Stomach smooth muscle (tissue), 2 donors: ENCODE data around the gene GPNMB.
A peak's percentile ranks its signal among the peaks of the same experiment; 100 is the strongest.
"Not testable (repeated sequence)": the region's sequence is repeated elsewhere in the genome, so short reads cannot be mapped to it uniquely, and the experiment has no call there.

Experiments used
- H3K27ac ChIP-seq: one replicate; pipeline ENCODE4 v1.7.0; 2013; ENCODE audit warnings: mild to moderate bottlenecking, low read length, inconsistent platforms
- H3K27me3 ChIP-seq, 2 donors: one replicate each; pipeline ENCODE4 v1.7.0; 2013; ENCODE audit warnings: low read length in 2 of 2; ENCODE audit not compliant: insufficient read depth in 2 of 2, control insufficient read depth in 1 of 2
- H3K36me3 ChIP-seq, 2 donors: one replicate each; pipeline ENCODE4 v1.7.0; 2013; ENCODE audit warnings: low read length in 2 of 2; ENCODE audit not compliant: control insufficient read depth in 2 of 2, insufficient read depth in 2 of 2
- H3K4me1 ChIP-seq: one replicate; pipeline ENCODE4 v1.7.0; 2013; ENCODE audit warnings: low read length; ENCODE audit not compliant: control insufficient read depth, insufficient read depth
- H3K4me3 ChIP-seq, 2 donors: one replicate each; pipeline ENCODE4 v1.7.0; 2013; ENCODE audit warnings: low read length in 2 of 2
- H3K9ac ChIP-seq, 2 donors: one replicate each; pipeline ENCODE4 v1.7.0; 2013; ENCODE audit warnings: low read length in 2 of 2, mild to moderate bottlenecking in 1 of 2
- H3K9me3 ChIP-seq, 2 donors: one replicate each; pipeline ENCODE4 v1.7.0; 2013; ENCODE audit warnings: low read length in 2 of 2; ENCODE audit not compliant: control insufficient read depth in 2 of 2
- donor health status: healthy.
- donor health status: Pancreatic carcinoma.

GPNMB gene

GRCh38 chr7:23246555-23246954 is at the start of gene GPNMB:
TSS of gene GPNMB (plus strand) at chr7:23246775. CDS start at chr7:23246858, 83 bp downstream.
- Histone ChIP-seq H3K36me3 (no peaks in the 10 kb centered on the region), H3K9me3 (peaks cover 0 to 2% of the 10 kb centered on the region in 2 donors), H3K27me3 (peaks cover 9 to 13% of the 10 kb centered on the region in 2 donors), H3K9ac (peak within 1 kb of the TSS in 1 of 2 donors; percentile 44), H3K27ac (no peak within 1 kb of the TSS), H3K4me1 (peaks cover 3% of the 10 kb centered on the region), H3K4me3 (peak within 1 kb of the TSS; percentile 56 to 69)

GRCh38 chr7:23197745-23198144 is 48.8 kb upstream of the GPNMB start:
- H3K9ac ChIP-seq, H3K4me3 ChIP-seq, H3K9me3 ChIP-seq, H3K4me1 ChIP-seq, H3K27me3 ChIP-seq, H3K27ac ChIP-seq: not testable (repeated sequence)
- peaks cover 17% of the 10 kb centered on the region in 2 donors for H3K36me3 ChIP-seq

- no peaks in the 10 kb centered on the region for H3K9me3 ChIP-seq
- no peak overlapping the region for H3K9ac ChIP-seq
- no peak overlapping the region for H3K27ac ChIP-seq
- no peak overlapping the region for H3K4me3 ChIP-seq
- no peaks in the 10 kb centered on the region for H3K27me3 ChIP-seq
- H3K4me1 ChIP-seq, result no peaks in the 10 kb centered on the region
- H3K36me3 ChIP-seq, result peaks cover 12 to 17% of the 10 kb centered on the region in 2 donors
These were observed 46.2 kb upstream of the GPNMB start for GRCh38 chr7:23200331-23200730.

GRCh38 chr7:23204241-23204640 is 42.3 kb upstream of the GPNMB start:
- Histone ChIP-seq H3K4me1 (no peaks in the 10 kb centered on the region), H3K36me3 (peaks cover 12 to 13% of the 10 kb centered on the region in 2 donors), H3K9me3 (no peaks in the 10 kb centered on the region), H3K27me3 (peaks cover 0 to 8% of the 10 kb centered on the region in 2 donors), H3K4me3 (no peak overlapping the region), H3K27ac (no peak overlapping the region), H3K9ac (no peak overlapping the region)

GRCh38 chr7:23205577-23205908 is 41.0 kb upstream of the GPNMB start:
- Histone ChIP-seq H3K9ac (peak overlapping the region in 1 of 2 donors; percentile 12), H3K9me3 (no peaks in the 10 kb centered on the region), H3K27me3 (peaks cover 0 to 8% of the 10 kb centered on the region in 2 donors), H3K36me3 (peaks cover under 1 to 5% of the 10 kb centered on the region in 2 donors), H3K27ac (no peak overlapping the region), H3K4me3 (no peak overlapping the region), H3K4me1 (no peaks in the 10 kb centered on the region)

- H3K9me3 ChIP-seq, result no peaks in the 10 kb centered on the region
- peak overlapping the region in 1 of 2 donors; percentile 12 for H3K9ac ChIP-seq
- H3K4me1 ChIP-seq, result no peaks in the 10 kb centered on the region
- H3K27ac ChIP-seq, result no peak overlapping the region
- H3K36me3 ChIP-seq, result peaks cover 0 to 5% of the 10 kb centered on the region in 2 donors
- H3K4me3 ChIP-seq, result peak overlapping the region in 1 of 2 donors; percentile 15
- peaks cover 0 to 8% of the 10 kb centered on the region in 2 donors for H3K27me3 ChIP-seq
These were observed 40.4 kb upstream of the GPNMB start for GRCh38 chr7:23205909-23206767.

- no peaks in the 10 kb centered on the region for H3K4me1 ChIP-seq
- peaks cover 0 to 8% of the 10 kb centered on the region in 2 donors for H3K27me3 ChIP-seq
- H3K9ac ChIP-seq, result no peak overlapping the region
- no peak overlapping the region for H3K27ac ChIP-seq
- no peak overlapping the region for H3K4me3 ChIP-seq
- H3K36me3 ChIP-seq, result no peaks in the 10 kb centered on the region
- no peaks in the 10 kb centered on the region for H3K9me3 ChIP-seq
These were observed 39.6 kb upstream of the GPNMB start for GRCh38 chr7:23207021-23207420.

GRCh38 chr7:23207884-23208283 is 38.7 kb upstream of the GPNMB start:
- no peaks in the 10 kb centered on the region for H3K36me3 ChIP-seq
- H3K9me3 ChIP-seq, result no peaks in the 10 kb centered on the region
- no peaks in the 10 kb centered on the region for H3K4me1 ChIP-seq
- peaks cover 0 to 8% of the 10 kb centered on the region in 2 donors for H3K27me3 ChIP-seq
- no peak overlapping the region for H3K27ac ChIP-seq
- no peak overlapping the region for H3K4me3 ChIP-seq
- no peak overlapping the region for H3K9ac ChIP-seq

GRCh38 chr7:23208316-23208715 is 38.3 kb upstream of the GPNMB start:
- H3K4me1 ChIP-seq, result no peaks in the 10 kb centered on the region
- no peaks in the 10 kb centered on the region for H3K36me3 ChIP-seq
- no peak overlapping the region for H3K4me3 ChIP-seq
- H3K27ac ChIP-seq, result no peak overlapping the region
- no peaks in the 10 kb centered on the region for H3K9me3 ChIP-seq
- no peak overlapping the region for H3K9ac ChIP-seq
- peaks cover 0 to 8% of the 10 kb centered on the region in 2 donors for H3K27me3 ChIP-seq

GRCh38 chr7:23210506-23210905 is 36.1 kb upstream of the GPNMB start:
- Histone ChIP-seq H3K27me3 (peaks cover 0 to 8% of the 10 kb centered on the region in 2 donors), H3K4me1 (no peaks in the 10 kb centered on the region), H3K27ac (no peak overlapping the region), H3K9me3 (no peaks in the 10 kb centered on the region), H3K4me3 (no peak overlapping the region), H3K9ac (no peak overlapping the region), H3K36me3 (no peaks in the 10 kb centered on the region)

- Histone ChIP-seq H3K4me3 (no peak overlapping the region), H3K9ac (no peak overlapping the region), H3K27me3 (no peaks in the 10 kb centered on the region), H3K9me3 (no peaks in the 10 kb centered on the region), H3K4me1 (no peaks in the 10 kb centered on the region), H3K36me3 (no peaks in the 10 kb centered on the region), H3K27ac (no peak overlapping the region)
These were observed 35.0 kb upstream of the GPNMB start for GRCh38 chr7:23211589-23211988.
